Measurements from ENCODE around the gene SIM2.

Gene SIM2

GRCh38 chr21:36763305-36763704 lies 64.4 kb downstream of the SIM2 start:
- Mint-ChIP-seq H3K9me3 (ENCODE audit: low read depth) (no peaks in the 10 kb centered on the region), H3K4me3 (no peak overlapping the region), H3K4me1 (ENCODE audit: low read depth) (peaks cover 1% of the 10 kb centered on the region), H3K27me3 (no peaks in the 10 kb centered on the region), H3K27ac (no peak overlapping the region), H3K36me3 (peaks cover 19% of the 10 kb centered on the region)

- Mint-ChIP-seq H3K36me3 (peaks cover 12% of the 10 kb centered on the region), H3K27ac (no peak overlapping the region), H3K9me3 (ENCODE audit: low read depth) (no peaks in the 10 kb centered on the region), H3K27me3 (no peaks in the 10 kb centered on the region), H3K4me3 (no peak overlapping the region), H3K4me1 (ENCODE audit: low read depth) (no peaks in the 10 kb centered on the region)
Observed at GRCh38 chr21:36765229-36765628, 66.3 kb downstream of the SIM2 start.

- no peaks in the 10 kb centered on the region for H3K27me3 Mint-ChIP-seq
- H3K4me1 Mint-ChIP-seq (ENCODE audit: low read depth): no peaks in the 10 kb centered on the region
- H3K4me3 Mint-ChIP-seq: no peak overlapping the region
- H3K36me3 Mint-ChIP-seq: peaks cover 12% of the 10 kb centered on the region
- no peak overlapping the region for H3K27ac Mint-ChIP-seq
- H3K9me3 Mint-ChIP-seq (ENCODE audit: low read depth): no peaks in the 10 kb centered on the region
Observed at GRCh38 chr21:36766511-36766910, 67.6 kb downstream of the SIM2 start.

GRCh38 chr21:36767096-36767495 lies 68.2 kb downstream of the SIM2 start:
- Mint-ChIP-seq H3K9me3 (ENCODE audit: low read depth) (no peaks in the 10 kb centered on the region), H3K27ac (no peak overlapping the region), H3K36me3 (peaks cover 10% of the 10 kb centered on the region), H3K4me3 (no peak overlapping the region), H3K27me3 (no peaks in the 10 kb centered on the region), H3K4me1 (ENCODE audit: low read depth) (no peaks in the 10 kb centered on the region)

- Mint-ChIP-seq H3K36me3 (peaks cover 9% of the 10 kb centered on the region), H3K4me1 (ENCODE audit: low read depth) (no peaks in the 10 kb centered on the region), H3K4me3 (no peak overlapping the region), H3K27ac (no peak overlapping the region), H3K27me3 (no peaks in the 10 kb centered on the region), H3K9me3 (ENCODE audit: low read depth) (no peaks in the 10 kb centered on the region)
Observed at GRCh38 chr21:36768496-36768895, 69.6 kb downstream of the SIM2 start.

- peaks cover 9% of the 10 kb centered on the region for H3K36me3 Mint-ChIP-seq
- no peaks in the 10 kb centered on the region for H3K27me3 Mint-ChIP-seq
- no peak overlapping the region for H3K27ac Mint-ChIP-seq
- H3K9me3 Mint-ChIP-seq (ENCODE audit: low read depth): no peaks in the 10 kb centered on the region
- no peak overlapping the region for H3K4me3 Mint-ChIP-seq
- no peaks in the 10 kb centered on the region for H3K4me1 Mint-ChIP-seq (ENCODE audit: low read depth)
Observed at GRCh38 chr21:36769051-36769839, 70.3 kb downstream of the SIM2 start.

GRCh38 chr21:36773117-36773516 lies 74.2 kb downstream of the SIM2 start:
- H3K9me3 Mint-ChIP-seq (ENCODE audit: low read depth): no peaks in the 10 kb centered on the region
- H3K4me3 Mint-ChIP-seq: no peak overlapping the region
- H3K27me3 Mint-ChIP-seq: no peaks in the 10 kb centered on the region
- H3K27ac Mint-ChIP-seq: no peak overlapping the region
- no peaks in the 10 kb centered on the region for H3K4me1 Mint-ChIP-seq (ENCODE audit: low read depth)
- peaks cover 2% of the 10 kb centered on the region for H3K36me3 Mint-ChIP-seq

GRCh38 chr21:36773995-36774394 lies 75.1 kb downstream of the SIM2 start:
- no peaks in the 10 kb centered on the region for H3K9me3 Mint-ChIP-seq (ENCODE audit: low read depth)
- no peak overlapping the region for H3K4me3 Mint-ChIP-seq
- H3K36me3 Mint-ChIP-seq: peaks cover 2% of the 10 kb centered on the region
- H3K4me1 Mint-ChIP-seq (ENCODE audit: low read depth): no peaks in the 10 kb centered on the region
- H3K27ac Mint-ChIP-seq: no peak overlapping the region
- H3K27me3 Mint-ChIP-seq: no peaks in the 10 kb centered on the region

- Mint-ChIP-seq H3K4me1 (ENCODE audit: low read depth) (peaks cover 1% of the 10 kb centered on the region), H3K4me3 (no peak overlapping the region), H3K27ac (no peak overlapping the region), H3K36me3 (peaks cover 2% of the 10 kb centered on the region), H3K27me3 (no peaks in the 10 kb centered on the region), H3K9me3 (ENCODE audit: low read depth) (no peaks in the 10 kb centered on the region)
Observed at GRCh38 chr21:36776981-36777617, 78.2 kb downstream of the SIM2 start.

- H3K27ac Mint-ChIP-seq: no peak overlapping the region
Observed at GRCh38 chr21:36780861-36781260, 81.9 kb downstream of the SIM2 start.

GRCh38 chr21:36783612-36784374 lies 84.9 kb downstream of the SIM2 start:
- Mint-ChIP-seq H3K36me3 (peaks cover 8% of the 10 kb centered on the region), H3K4me1 (ENCODE audit: low read depth) (peaks cover 1% of the 10 kb centered on the region), H3K27ac (no peak overlapping the region), H3K27me3 (no peaks in the 10 kb centered on the region), H3K4me3 (no peak overlapping the region), H3K9me3 (ENCODE audit: low read depth) (no peaks in the 10 kb centered on the region)

More at GRCh38 chr21:36780861-36781260, 81.9 kb downstream of the SIM2 start:
- Mint-ChIP-seq H3K4me1 (ENCODE audit: low read depth) (peaks cover 1% of the 10 kb centered on the region), H3K9me3 (ENCODE audit: low read depth) (no peaks in the 10 kb centered on the region), H3K4me3 (no peak overlapping the region), H3K36me3 (no peaks in the 10 kb centered on the region), H3K27me3 (no peaks in the 10 kb centered on the region)

GRCh38 chr21:36784947-36785346 lies 86.0 kb downstream of the SIM2 start:
- no peaks in the 10 kb centered on the region for H3K27me3 Mint-ChIP-seq
- peaks cover 1% of the 10 kb centered on the region for H3K4me1 Mint-ChIP-seq (ENCODE audit: low read depth)
- H3K27ac Mint-ChIP-seq: no peak overlapping the region
- no peaks in the 10 kb centered on the region for H3K9me3 Mint-ChIP-seq (ENCODE audit: low read depth)
- H3K36me3 Mint-ChIP-seq: peaks cover 8% of the 10 kb centered on the region
- no peak overlapping the region for H3K4me3 Mint-ChIP-seq

- H3K9me3 Mint-ChIP-seq (ENCODE audit: low read depth): no peaks in the 10 kb centered on the region
- H3K4me1 Mint-ChIP-seq (ENCODE audit: low read depth): peaks cover 1% of the 10 kb centered on the region
- H3K27me3 Mint-ChIP-seq: no peaks in the 10 kb centered on the region
- no peak overlapping the region for H3K4me3 Mint-ChIP-seq
- H3K27ac Mint-ChIP-seq: no peak overlapping the region
- peaks cover 8% of the 10 kb centered on the region for H3K36me3 Mint-ChIP-seq
Observed at GRCh38 chr21:36785615-36786014, 86.7 kb downstream of the SIM2 start.

- Mint-ChIP-seq H3K4me3 (no peak overlapping the region), H3K4me1 (ENCODE audit: low read depth) (no peaks in the 10 kb centered on the region), H3K36me3 (peaks cover 12% of the 10 kb centered on the region), H3K27ac (no peak overlapping the region), H3K9me3 (ENCODE audit: low read depth) (no peaks in the 10 kb centered on the region), H3K27me3 (no peaks in the 10 kb centered on the region)
Observed at GRCh38 chr21:36786186-36786585, 87.3 kb downstream of the SIM2 start.

GRCh38 chr21:36788120-36788638 lies 89.3 kb downstream of the SIM2 start:
- H3K4me3 Mint-ChIP-seq: no peak overlapping the region
- no peaks in the 10 kb centered on the region for H3K4me1 Mint-ChIP-seq (ENCODE audit: low read depth)
- H3K9me3 Mint-ChIP-seq (ENCODE audit: low read depth): no peaks in the 10 kb centered on the region
- peaks cover 15% of the 10 kb centered on the region for H3K36me3 Mint-ChIP-seq
- H3K27ac Mint-ChIP-seq: no peak overlapping the region
- H3K27me3 Mint-ChIP-seq: no peaks in the 10 kb centered on the region
